ENCODE data around the gene ASPHD2. TPM values are rescaled to one million over a fixed set of nuclear protein-coding genes. Genes with fewer than 3 reads are reported as not detected.
"Not testable (repeated sequence)": the region's sequence is repeated elsewhere in the genome, so short reads cannot be mapped to it uniquely, and the experiment has no call there.

Gene ASPHD2
- polyA plus RNA-seq, 1 donor from 2014 or later = 18.7 TPM

- TF ChIP-seq TAF1 (IDR thresholded peaks at IDR 0.05; ENCODE audit: low read depth) = no peak
- TF ChIP-seq SMC3 (conservative IDR thresholded peaks at IDR 0.05; ENCODE audit: poor library complexity) = no peak
- no peak for TF ChIP-seq REST (IDR thresholded peaks at IDR 0.05; ENCODE audit: borderline replicate concordance)
- TF ChIP-seq, protein P1, sequence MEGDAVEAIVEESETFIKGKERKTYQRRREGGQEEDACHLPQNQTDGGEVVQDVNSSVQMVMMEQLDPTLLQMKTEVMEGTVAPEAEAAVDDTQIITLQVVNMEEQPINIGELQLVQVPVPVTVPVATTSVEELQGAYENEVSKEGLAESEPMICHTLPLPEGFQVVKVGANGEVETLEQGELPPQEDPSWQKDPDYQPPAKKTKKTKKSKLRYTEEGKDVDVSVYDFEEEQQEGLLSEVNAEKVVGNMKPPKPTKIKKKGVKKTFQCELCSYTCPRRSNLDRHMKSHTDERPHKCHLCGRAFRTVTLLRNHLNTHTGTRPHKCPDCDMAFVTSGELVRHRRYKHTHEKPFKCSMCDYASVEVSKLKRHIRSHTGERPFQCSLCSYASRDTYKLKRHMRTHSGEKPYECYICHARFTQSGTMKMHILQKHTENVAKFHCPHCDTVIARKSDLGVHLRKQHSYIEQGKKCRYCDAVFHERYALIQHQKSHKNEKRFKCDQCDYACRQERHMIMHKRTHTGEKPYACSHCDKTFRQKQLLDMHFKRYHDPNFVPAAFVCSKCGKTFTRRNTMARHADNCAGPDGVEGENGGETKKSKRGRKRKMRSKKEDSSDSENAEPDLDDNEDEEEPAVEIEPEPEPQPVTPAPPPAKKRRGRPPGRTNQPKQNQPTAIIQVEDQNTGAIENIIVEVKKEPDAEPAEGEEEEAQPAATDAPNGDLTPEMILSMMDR (IDR thresholded peaks at IDR 0.05; ENCODE audit: poor library complexity, severe bottlenecking) = no peak
- TF ChIP-seq POLR2AphosphoS5 (IDR thresholded peaks at IDR 0.05) = no peak
- no peak for TF ChIP-seq RAD21 (conservative IDR thresholded peaks at IDR 0.05)
- no peak for TF ChIP-seq EP300 (conservative IDR thresholded peaks at IDR 0.05; ENCODE audit: poor library complexity, severe bottlenecking)
- TF ChIP-seq EZH2 (IDR thresholded peaks at IDR 0.05; ENCODE audit: borderline replicate concordance, insufficient read depth, low read length, poor library complexity, severe bottlenecking) = no peak
- TF ChIP-seq MXI1 (conservative IDR thresholded peaks at IDR 0.05; ENCODE audit: poor library complexity, severe bottlenecking) = no peak
- no peak overlapping the region for H2AFZ ChIP-seq (ENCODE audit: low read depth, low read length)
- H3K27ac ChIP-seq (ENCODE audit: low read length) = no peak overlapping the region
- H3K79me2 ChIP-seq (replicated peaks; ENCODE audit: insufficient read depth, low read length) = no peaks in the 10 kb centered on the region
- H3K9me3 ChIP-seq (ENCODE audit: low read length) = no peaks in the 10 kb centered on the region
- H3K4me3 ChIP-seq (ENCODE audit: low read length) = no peak overlapping the region
- peak overlapping the region; percentile 4 for H3K9ac ChIP-seq (ENCODE audit: low read length)
- H3K9me2 ChIP-seq (ENCODE audit: insufficient read depth, low read length) = no peaks in the 10 kb centered on the region
- H3F3A ChIP-seq (ENCODE audit: insufficient read depth, low read length, poor library complexity, severe bottlenecking) = no peaks in the 10 kb centered on the region
- no peaks in the 10 kb centered on the region for H3K36me3 ChIP-seq (ENCODE audit: insufficient read depth, low read length)
- H3K4me2 ChIP-seq (ENCODE audit: low read length) = no peak overlapping the region
- H3K27me3 ChIP-seq (ENCODE audit: insufficient read depth, low read depth, low read length) = no peaks in the 10 kb centered on the region
- H4K20me1 ChIP-seq (ENCODE audit: insufficient read depth) = no peaks in the 10 kb centered on the region
These were observed 24.1 kb upstream of the ASPHD2 start for GRCh38 chr22:26404851-26405421.

DNA sequence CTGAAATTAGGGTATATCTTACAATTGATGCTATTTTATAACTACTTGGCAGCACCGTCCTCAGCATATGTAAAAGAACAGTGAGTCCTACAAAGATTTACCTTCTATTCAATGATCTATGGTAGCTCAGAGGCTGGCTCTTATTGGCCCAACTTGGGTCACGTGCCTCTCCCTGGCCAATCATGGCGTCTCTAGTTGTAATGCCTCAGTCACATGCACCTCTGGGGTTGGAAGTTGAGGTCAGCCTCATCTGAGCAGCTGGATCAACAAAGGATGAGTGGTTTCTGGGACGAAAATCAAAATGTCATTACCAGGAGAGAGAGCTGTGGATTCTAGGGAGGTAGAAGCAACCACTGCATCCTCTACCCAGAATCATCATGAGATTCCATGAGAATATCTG, 22.9 kb upstream of the ASPHD2 start:
- no peak overlapping the region for H2AFZ ChIP-seq (ENCODE audit: low read depth, low read length)
- no peaks in the 10 kb centered on the region for H3K36me3 ChIP-seq (ENCODE audit: insufficient read depth, low read length)
- H3F3A ChIP-seq (ENCODE audit: insufficient read depth, low read length, poor library complexity, severe bottlenecking) = no peaks in the 10 kb centered on the region
- no peak overlapping the region for H3K4me2 ChIP-seq (ENCODE audit: low read length)
- no peaks in the 10 kb centered on the region for H3K27me3 ChIP-seq (ENCODE audit: insufficient read depth, low read depth, low read length)
- no peaks in the 10 kb centered on the region for H4K20me1 ChIP-seq (ENCODE audit: insufficient read depth)
- no peaks in the 10 kb centered on the region for H3K9me3 ChIP-seq (ENCODE audit: low read length)
- no peak overlapping the region for H3K9ac ChIP-seq (ENCODE audit: low read length)
- H3K4me3 ChIP-seq (ENCODE audit: low read length) = no peak overlapping the region
- no peak overlapping the region for H3K27ac ChIP-seq (ENCODE audit: low read length)
- no peak for TF ChIP-seq REST (IDR thresholded peaks at IDR 0.05; ENCODE audit: borderline replicate concordance)
- no peak for TF ChIP-seq SMC3 (conservative IDR thresholded peaks at IDR 0.05; ENCODE audit: poor library complexity)
- TF ChIP-seq RAD21 (conservative IDR thresholded peaks at IDR 0.05) = no peak
- TF ChIP-seq EZH2 (IDR thresholded peaks at IDR 0.05; ENCODE audit: borderline replicate concordance, insufficient read depth, low read length, poor library complexity, severe bottlenecking) = no peak
- no peak for TF ChIP-seq TAF1 (IDR thresholded peaks at IDR 0.05; ENCODE audit: low read depth)
- no peak for TF ChIP-seq MXI1 (conservative IDR thresholded peaks at IDR 0.05; ENCODE audit: poor library complexity, severe bottlenecking)
- TF ChIP-seq EP300 (conservative IDR thresholded peaks at IDR 0.05; ENCODE audit: poor library complexity, severe bottlenecking) = no peak
- TF ChIP-seq POLR2AphosphoS5 (IDR thresholded peaks at IDR 0.05) = no peak
- no peaks in the 10 kb centered on the region for H3K9me2 ChIP-seq (ENCODE audit: insufficient read depth, low read length)
- no peaks in the 10 kb centered on the region for H3K79me2 ChIP-seq (replicated peaks; ENCODE audit: insufficient read depth, low read length)

DNA sequence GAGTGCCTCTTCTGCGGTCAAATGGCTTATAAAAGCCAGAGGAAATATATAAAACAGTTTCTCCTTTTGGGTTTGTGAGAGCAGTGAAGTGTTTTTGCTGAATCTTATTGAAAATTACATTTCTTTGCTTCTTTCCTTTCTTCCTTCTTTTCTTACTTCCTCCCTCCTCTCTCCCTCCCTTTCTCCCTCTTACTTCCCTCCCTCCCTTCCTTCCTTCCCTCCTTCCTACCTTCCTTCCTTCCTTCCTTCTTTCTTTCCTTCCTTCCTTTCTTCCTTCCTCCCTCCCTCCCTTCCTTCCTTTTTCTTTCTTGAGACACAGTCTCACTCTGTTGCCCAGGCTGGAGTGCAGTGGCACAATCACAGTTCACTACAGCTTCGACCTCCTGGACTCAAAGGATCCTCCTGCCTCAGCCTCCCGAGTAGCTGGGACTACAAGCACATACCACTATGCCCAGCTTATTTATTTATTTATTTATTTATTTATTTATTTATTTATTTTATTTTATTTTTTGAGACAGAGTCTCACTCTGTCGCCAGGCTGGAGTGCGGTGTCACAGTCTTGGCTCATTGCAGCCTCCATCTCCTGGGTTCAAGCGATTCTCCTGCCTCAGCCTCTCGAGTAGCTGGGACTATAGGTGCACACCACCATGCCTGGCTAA, 20.4 kb upstream of the ASPHD2 start:
- H3K9me2 ChIP-seq (ENCODE audit: insufficient read depth, low read length); H2AFZ ChIP-seq (ENCODE audit: low read depth, low read length): not testable (repeated sequence)

More for the DNA sequence above, 20.4 kb upstream of the ASPHD2 start:
- not testable (repeated sequence) for H3K27me3 ChIP-seq (ENCODE audit: insufficient read depth, low read depth, low read length); H3K79me2 ChIP-seq (replicated peaks; ENCODE audit: insufficient read depth, low read length); H3K4me2 ChIP-seq (ENCODE audit: low read length); H3K9me3 ChIP-seq (ENCODE audit: low read length); H4K20me1 ChIP-seq (ENCODE audit: insufficient read depth); H3K4me3 ChIP-seq (ENCODE audit: low read length); H3K36me3 ChIP-seq (ENCODE audit: insufficient read depth, low read length); H3F3A ChIP-seq (ENCODE audit: insufficient read depth, low read length, poor library complexity, severe bottlenecking)
- peak overlapping the region; percentile 34 for H3K9ac ChIP-seq (ENCODE audit: low read length)
- H3K27ac ChIP-seq (ENCODE audit: low read length) = peak overlapping the region; percentile 95

Measured in neural cell (in vitro differentiated cells).